ENCODE measurements around the gene POGZ.

Gene POGZ

DNA sequence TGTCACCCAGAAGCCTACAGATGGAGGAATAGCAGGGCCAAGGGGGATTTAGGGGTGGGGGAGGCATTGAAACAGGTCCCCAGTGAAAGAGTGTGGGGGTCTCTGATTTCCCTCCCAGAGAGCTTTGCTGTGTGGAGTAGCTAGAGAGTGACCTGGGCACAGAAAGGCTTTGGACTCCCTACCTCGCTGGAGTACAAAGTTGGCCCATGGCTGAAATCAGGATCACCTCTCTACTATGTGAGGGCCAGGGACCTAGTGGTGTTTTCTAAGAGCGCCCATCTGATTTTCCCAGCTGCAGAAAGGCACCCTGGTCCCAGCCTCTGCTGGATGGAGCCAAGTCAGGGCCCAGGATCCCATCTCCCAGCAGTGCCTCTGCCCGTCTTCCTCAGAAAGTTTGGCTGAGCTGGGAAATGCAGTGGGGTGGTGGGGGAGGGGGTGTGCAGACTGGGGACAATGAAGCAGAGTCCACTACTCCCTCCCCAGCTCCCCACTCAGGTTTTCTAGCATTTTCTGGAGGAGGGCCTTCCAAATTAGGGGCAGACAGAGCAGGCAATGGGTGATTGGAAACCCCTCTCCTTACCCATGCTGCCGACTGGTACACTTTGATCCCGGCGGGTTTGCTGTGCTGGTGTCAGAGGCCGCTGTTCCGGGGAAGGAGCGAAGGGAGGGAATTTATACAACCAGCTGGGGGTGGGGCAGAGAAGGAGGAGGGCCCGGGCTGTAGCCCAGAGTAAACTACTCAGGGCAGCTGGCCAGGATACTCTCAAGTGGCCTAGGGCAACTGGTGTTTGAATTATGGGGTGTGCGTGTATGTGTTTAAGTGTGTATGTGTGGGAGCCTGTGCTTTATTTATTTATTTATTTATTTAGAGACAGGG, 87.0 kb downstream of the POGZ start, which contains the start of gene SELENBP1:
TSS of gene SELENBP1 (minus strand) at position 648 of the 877 bp plus-strand sequence. CDS start at position 584, 64 bp downstream.
- DNase-seq (ENCODE audit: low read depth, low spot score) = peak; percentile 80

DNA sequence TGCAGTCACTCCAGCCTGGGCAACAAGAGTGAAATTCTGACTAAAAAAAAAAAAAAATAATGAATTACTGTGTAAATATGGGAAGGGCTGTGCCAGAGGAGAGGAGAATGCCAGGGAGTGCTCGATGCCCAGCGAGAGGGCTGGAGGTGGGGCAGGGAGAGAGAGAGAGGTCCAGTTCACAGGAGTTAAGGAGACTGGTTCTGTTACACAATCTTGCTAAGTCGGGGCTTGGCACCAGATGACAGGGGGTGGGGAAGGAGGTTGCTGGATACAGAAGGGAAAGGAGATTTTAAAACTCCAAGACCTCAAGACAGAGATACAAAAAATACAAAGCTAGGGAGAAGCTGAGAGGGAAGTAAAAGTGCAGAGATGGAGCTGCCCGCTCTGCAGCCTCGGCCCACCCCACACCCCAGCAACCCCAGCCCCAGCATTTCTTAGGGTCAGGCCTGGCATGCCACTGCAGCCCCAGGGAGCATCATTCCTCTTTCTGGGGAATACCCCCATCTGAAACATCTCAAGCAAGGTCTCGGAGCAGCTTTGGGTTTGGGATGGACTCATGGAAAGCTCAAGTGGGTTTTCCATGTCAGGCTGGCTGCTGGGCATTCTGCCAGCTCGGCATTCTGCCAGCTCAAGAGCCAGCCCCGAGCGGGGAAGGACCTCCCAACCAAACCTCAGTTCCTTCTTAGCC, 87.8 kb downstream of the POGZ start:
- DNase-seq (ENCODE audit: low read depth, low spot score) = peak; percentile 74

DNA sequence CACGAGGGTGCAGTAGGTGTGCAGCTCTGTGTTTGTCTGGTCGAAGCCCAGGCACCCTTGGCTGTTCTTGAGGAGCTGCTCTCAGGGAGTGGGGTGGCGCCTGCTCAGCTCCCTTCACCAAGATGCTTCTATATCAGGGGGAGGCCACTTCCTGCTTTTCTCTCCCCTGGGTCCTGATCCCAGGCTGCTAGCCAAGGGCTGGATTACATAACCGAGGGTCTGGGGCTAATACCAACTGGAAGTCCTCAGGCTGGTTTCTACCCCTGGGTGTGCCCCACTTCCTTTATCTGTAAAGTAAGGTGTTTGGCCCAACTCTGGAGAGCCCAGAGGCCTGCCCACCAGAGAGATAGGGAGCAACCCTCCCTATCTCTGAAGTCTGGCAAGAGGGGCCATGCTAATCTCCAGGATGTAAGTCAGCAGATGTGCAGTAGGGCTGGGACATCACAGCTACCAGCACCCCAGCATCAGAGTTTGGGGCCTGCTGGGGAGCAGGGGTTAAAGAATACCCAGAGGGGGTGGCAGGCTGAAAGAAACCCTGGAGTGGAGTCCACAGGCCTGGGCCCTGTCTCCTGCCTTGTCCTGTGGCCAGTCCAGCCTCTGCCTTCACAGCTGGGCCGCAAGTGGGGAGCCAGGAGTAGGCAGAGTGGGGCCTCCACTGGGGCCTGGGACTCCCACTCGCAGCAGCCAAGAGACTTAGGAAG, 88.9 kb downstream of the POGZ start:
- no peak for DNase-seq (ENCODE audit: low read depth, low spot score)

DNA sequence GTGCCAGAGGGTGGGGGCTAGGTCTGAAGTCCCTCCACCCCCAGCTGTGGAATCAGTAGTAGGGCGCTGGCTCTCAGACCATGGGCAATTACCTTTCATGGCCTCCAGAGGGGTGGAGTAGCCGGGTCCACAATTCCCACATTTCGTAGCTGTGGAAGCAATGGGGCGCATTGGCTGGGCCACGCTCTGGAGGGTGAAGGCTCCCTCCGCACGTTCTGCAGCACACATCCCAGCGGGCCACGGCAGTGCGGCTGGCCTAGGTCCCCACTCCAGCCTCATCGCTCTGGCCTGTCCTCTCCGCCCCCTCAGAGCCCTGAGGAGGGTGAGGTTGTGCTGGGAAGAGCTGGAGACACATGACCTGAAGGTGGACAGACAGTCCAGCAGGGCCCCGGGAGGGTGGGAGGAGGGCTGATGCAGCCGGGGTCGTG, 89.7 kb downstream of the POGZ start:
- no peak for DNase-seq (ENCODE audit: low read depth, low spot score)

DNA sequence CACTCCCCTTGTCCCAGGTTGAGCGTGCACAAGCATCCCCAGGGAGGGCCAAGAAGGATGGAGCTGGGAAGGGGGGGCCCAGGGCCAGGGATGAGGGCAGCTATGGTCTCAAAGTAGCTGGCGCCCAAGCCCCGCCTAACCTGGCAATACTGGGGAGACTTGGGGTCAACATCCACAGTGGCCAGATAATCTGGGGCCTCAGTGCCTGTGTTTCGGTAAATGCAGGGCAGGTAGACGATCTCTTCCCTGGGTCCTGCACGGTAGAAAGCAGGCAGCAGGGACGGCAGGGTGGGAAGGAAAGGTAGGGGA, 90.0 kb downstream of the POGZ start:
- DNase-seq (ENCODE audit: low read depth, low spot score) = no peak

DNA sequence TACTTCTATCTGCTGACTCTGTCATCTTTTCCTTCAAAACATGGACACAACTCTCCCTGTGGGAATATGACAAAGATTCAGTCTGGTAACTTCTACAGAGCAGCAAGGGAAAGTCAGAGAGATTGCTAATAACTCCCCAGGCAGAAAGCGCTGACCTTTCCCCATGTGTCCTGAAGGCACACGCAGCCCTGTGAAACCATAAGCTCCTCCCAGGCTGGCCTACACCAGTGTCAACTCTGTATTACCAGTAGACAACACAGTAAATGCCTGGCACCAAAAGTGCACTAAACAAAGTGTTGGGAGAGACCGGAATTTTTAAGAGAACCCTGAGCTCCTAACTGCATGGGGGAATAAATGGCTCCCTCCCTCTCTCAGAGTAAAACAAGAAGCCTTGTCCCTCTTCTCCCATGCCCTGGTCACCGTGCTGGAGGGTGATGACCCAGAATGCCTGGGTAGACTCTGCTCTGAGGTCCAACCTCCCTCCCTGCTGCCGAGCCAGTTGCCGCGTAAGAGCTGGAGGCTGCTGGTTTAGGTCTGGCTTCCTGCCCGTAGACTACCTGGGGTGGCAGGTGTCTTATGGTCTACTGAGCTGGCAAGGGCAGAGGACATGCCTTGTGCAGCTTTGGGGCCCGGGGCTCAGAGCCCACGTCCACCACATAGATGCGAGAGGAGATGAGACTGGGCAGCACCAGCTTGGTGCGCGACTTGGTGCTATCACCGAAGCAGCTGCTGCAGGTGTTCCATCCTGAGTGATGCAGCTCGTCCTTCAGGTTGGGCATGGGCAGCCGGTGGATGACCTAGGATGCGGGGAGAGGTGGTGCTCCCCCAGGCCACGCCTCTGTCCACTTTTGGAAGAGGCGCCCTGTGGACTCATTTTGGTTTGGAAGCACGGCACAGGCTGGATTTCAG, 90.6 kb downstream of the POGZ start:
- DNase-seq (ENCODE audit: low read depth, low spot score) = no peak

DNA sequence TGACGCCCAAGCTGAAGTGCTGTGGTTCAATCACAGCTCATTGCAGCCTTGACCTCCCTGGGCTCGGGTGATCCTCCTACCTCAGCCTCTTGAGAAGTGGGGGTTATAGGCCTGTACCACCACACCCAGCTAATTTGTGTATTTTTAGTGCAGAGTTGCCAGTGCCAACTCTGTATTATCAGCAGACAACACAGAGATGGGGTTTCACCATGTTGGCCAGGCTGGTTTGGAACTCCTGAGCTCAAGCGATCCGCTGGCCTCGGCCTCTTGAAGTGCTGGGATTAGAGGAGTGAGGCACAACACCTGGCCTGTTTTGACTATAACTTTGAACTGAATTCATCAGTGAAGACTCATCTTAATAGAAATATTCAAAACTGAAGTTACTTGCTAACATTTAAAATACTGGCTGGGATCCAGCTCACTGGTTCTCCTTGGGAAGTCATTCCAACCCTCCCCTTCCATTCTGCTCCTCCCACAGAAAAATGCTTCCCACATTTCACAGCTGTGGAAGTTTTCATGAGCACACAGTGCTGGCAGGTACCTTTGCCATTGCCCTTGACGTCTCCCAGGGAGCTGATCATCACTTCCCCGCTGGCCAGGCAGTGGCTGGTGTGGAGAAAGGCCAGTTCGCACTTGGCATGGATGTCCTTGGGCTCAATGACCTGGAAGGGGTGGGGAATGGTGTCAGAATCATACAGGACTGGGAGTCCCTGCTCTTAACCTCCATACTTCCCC, 91.5 kb downstream of the POGZ start:
- DNase-seq (ENCODE audit: low read depth, low spot score) = no peak

DNA sequence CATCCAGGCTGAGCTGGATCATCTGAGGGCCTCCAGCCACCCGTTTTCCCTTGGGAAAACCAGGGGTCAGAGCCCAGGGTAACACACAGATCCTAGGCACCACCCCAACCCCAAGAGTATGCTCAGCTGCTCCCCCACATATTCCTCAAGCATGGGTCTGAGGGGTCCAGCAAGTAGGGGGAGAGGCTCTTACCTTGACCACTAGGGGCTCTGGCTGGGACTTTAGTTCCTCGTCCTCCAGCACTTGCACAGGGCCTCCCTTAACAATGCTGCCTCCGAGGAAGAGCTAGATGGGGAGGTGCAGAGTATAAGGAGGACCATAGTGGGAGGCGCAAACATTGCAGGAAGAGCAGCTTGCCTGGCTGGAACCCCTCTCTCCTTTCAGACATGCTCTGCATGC, 94.3 kb downstream of the POGZ start:
- DNase-seq (ENCODE audit: low read depth, low spot score) = no peak

DNA sequence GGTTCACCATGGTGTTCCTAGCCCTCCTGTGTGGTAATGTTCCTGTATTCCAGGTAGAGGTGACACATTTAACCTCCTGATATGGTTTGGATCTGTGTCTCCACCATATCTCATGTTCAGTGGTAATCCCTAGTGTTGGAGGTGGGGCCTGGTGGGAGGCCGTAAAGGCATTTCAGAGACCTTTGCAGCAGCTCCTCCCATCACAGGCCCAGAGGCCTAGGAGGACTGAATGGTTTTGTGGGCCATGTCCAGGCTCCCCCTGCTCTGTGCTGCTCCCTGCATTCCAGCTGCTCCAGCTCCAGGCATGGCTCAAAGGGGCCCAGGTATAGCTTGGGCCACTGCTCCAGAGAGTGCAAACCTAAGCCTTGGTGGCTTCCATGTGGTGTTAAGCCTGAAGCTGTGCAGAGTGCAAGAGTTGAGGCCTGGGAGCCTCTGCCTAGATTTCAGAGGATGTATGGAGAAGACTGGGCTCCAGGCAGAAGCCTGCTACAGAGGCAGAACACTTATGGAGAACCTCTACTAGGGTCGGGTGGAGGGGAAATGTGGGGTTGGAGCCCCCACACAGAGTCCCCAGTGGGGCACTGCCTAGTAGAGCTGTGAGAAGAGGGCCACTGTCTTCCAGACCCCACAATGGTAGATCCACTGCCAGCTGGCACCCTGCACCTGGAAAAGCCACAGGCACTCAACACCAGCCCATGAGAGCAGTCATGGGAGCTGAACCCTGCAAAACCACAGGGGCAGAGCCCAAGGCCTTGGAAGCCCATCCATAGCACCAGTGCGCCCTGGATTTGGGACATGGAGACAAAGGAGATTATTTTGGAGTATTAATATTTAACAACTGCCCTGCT, 96.8 kb downstream of the POGZ start:
- no peak for DNase-seq (ENCODE audit: low read depth, low spot score)

DNA sequence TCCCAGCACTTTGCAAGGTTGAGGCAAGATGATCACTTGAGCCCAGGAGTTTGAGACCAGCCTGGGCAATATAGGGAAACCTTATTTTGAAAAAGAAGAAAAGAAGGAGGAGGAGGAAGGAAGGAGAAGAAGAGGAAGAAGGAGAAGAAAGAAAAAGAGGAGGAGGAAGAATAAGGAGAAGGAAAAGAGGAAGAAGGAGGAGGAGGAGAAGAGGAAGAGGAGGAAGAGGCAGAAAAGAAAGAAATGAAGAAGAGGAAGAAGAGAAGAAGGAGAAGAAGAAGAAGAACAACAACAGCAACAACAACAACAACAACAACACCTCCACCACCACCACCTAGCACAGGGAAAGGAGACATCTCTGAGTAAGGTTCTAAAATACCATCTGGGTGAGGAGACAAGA, 97.4 kb downstream of the POGZ start:
- no peak for DNase-seq (ENCODE audit: low read depth, low spot score)

DNA sequence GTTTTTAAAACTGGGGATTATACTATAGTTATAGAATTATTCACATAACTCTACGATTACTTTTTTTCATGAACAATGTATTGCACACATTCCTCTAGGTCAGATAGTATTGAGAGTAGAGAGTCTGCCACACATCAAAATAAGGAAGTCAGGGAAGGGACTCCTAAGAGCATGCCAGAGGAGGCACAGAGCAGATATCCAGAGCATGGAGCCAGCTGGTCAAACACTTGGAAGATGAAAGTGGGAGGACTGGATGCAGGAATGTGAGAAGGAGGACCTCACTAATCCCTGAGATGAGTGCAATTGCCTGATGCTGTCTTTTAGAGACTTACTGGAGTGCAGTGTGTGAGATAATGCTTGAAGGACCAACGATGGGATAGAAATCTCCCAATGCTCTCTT, 102.6 kb downstream of the POGZ start:
- DNase-seq (ENCODE audit: low read depth, low spot score) = no peak

Measured in astrocyte of the hippocampus (primary cell).